Peyer's patch (tissue), 4 donors: Measurements from ENCODE around the gene HLA-A. TPM values are rescaled to one million over a fixed set of nuclear protein-coding genes. Genes with fewer than 3 reads are reported as not detected.

Source experiments
- DNase-seq, 3 donors: peaks; one replicate each; pipeline ENCODE4 v3.0.0-alpha.2; 2017 to 2019
- H3K27ac ChIP-seq, 4 donors: fragments of 200-600 bp; sonication (generic); one replicate each; pipeline ENCODE4 v1.5.1; 2016 to 2019
- H3K27me3 ChIP-seq, 2 donors: fragments of 200-600 bp; sonication (generic); one replicate each; pipeline ENCODE4 v1.5.1; 2019
- H3K36me3 ChIP-seq, 3 donors: fragments of 200-600 bp; sonication (generic); one replicate each; pipeline ENCODE4 v1.5.1; 2016 to 2019
- H3K4me1 ChIP-seq, 4 donors: fragments of 200-600 bp; sonication (generic); one replicate each; pipeline ENCODE4 v1.5.1; 2016 to 2019
- H3K4me3 ChIP-seq, 4 donors: fragments of 200-600 bp; sonication (generic); 1 replicate in 3 of 4; 2 replicates in 1 of 4; pipeline ENCODE4 v1.5.1; 2016 to 2019; ENCODE audit warnings: mild to moderate bottlenecking in 1 of 4
- H3K9me3 ChIP-seq, 4 donors: fragments of 200-600 bp; sonication (generic); one replicate each; pipeline ENCODE4 v1.5.1; 2016 to 2019; ENCODE audit warnings: mild to moderate bottlenecking in 1 of 4
- POLR2A ChIP-seq, 2 donors: fragments of 450-650 bp; IDR thresholded peaks; one replicate each; pipeline ENCODE4 v1.5.1; 2017; ENCODE audit warnings: antibody characterized with exemption in 2 of 2, mild to moderate bottlenecking in 2 of 2, moderate library complexity in 2 of 2
- total RNA-seq, 4 donors: library from RNA; depleted of rRNA; stranded (reverse); fragments of >200 nt; gene quantifications; one replicate each; pipeline ENCODE4 v1.1.0, GENCODE V29; 2016
- TF ChIP-seq, protein P1 (sequence below), 6 experiments: fragments of 450-650 bp in 4 of 6; fragments of 200-600 bp in 2 of 6; sonication (generic) in 1 of 6; IDR thresholded peaks; one replicate each; pipeline ENCODE4 v1.5.1; 2017 to 2019; ENCODE audit warnings: antibody characterized with exemption in 6 of 6, mild to moderate bottlenecking in 3 of 6, moderate library complexity in 1 of 6

Gene HLA-A
- total RNA-seq, 4 donors from 2014 or later = 296 to 1,668 (median 1,428) TPM

GRCh38 chr6:29908341-29908662, 34.0 kb upstream of the HLA-A start:
- H3K9me3 ChIP-seq = no peaks in the 10 kb centered on the region

GRCh38 chr6:29908710-29909109, 33.6 kb upstream of the HLA-A start:
- Histone ChIP-seq H3K4me1 (no peaks in the 10 kb centered on the region), H3K36me3 (no peaks in the 10 kb centered on the region), H3K9me3 (no peaks in the 10 kb centered on the region), H3K27me3 (no peaks in the 10 kb centered on the region), H3K27ac (peak overlapping the region in 1 of 4 donors; percentile 2), H3K4me3 (no peak overlapping the region)
- peak in 1 of 3 donors; percentile 45 for DNase-seq
- TF ChIP-seq, protein P1, sequence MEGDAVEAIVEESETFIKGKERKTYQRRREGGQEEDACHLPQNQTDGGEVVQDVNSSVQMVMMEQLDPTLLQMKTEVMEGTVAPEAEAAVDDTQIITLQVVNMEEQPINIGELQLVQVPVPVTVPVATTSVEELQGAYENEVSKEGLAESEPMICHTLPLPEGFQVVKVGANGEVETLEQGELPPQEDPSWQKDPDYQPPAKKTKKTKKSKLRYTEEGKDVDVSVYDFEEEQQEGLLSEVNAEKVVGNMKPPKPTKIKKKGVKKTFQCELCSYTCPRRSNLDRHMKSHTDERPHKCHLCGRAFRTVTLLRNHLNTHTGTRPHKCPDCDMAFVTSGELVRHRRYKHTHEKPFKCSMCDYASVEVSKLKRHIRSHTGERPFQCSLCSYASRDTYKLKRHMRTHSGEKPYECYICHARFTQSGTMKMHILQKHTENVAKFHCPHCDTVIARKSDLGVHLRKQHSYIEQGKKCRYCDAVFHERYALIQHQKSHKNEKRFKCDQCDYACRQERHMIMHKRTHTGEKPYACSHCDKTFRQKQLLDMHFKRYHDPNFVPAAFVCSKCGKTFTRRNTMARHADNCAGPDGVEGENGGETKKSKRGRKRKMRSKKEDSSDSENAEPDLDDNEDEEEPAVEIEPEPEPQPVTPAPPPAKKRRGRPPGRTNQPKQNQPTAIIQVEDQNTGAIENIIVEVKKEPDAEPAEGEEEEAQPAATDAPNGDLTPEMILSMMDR (IDR thresholded peaks at IDR 0.05) = no peak
- no peak for TF ChIP-seq POLR2A (IDR thresholded peaks at IDR 0.05)

More at GRCh38 chr6:29908341-29908662, 34.0 kb upstream of the HLA-A start:
- no peak for DNase-seq
- TF ChIP-seq, protein P1 (IDR thresholded peaks at IDR 0.05) = no peak
- no peak for TF ChIP-seq POLR2A (IDR thresholded peaks at IDR 0.05)
- H3K27ac ChIP-seq = peak overlapping the region in 1 of 4 donors; percentile 2
- H3K4me1 ChIP-seq = no peaks in the 10 kb centered on the region
- no peaks in the 10 kb centered on the region for H3K27me3 ChIP-seq
- H3K36me3 ChIP-seq = no peaks in the 10 kb centered on the region
- H3K4me3 ChIP-seq = no peak overlapping the region

GRCh38 chr6:29909985-29910384, 32.3 kb upstream of the HLA-A start:
- H3K9me3 ChIP-seq = no peaks in the 10 kb centered on the region
- TF ChIP-seq, protein P1 (IDR thresholded peaks at IDR 0.05) = no peak
- no peak for TF ChIP-seq POLR2A (IDR thresholded peaks at IDR 0.05)
- H3K27me3 ChIP-seq = no peaks in the 10 kb centered on the region
- H3K27ac ChIP-seq = no peak overlapping the region
- no peaks in the 10 kb centered on the region for H3K4me1 ChIP-seq
- H3K36me3 ChIP-seq = no peaks in the 10 kb centered on the region
- no peak for DNase-seq
- no peak overlapping the region for H3K4me3 ChIP-seq

- TF ChIP-seq POLR2A (IDR thresholded peaks at IDR 0.05) = no peak
- TF ChIP-seq, protein P1 (IDR thresholded peaks at IDR 0.05) = no peak
- H3K4me1 ChIP-seq = no peaks in the 10 kb centered on the region
- H3K4me3 ChIP-seq = no peak overlapping the region
- H3K27ac ChIP-seq = no peak overlapping the region
- no peaks in the 10 kb centered on the region for H3K27me3 ChIP-seq
- H3K36me3 ChIP-seq = no peaks in the 10 kb centered on the region
- H3K9me3 ChIP-seq = no peaks in the 10 kb centered on the region
- no peak for DNase-seq
These were observed 29.5 kb upstream of the HLA-A start for GRCh38 chr6:29912840-29913239.

GRCh38 chr6:29916741-29917140, 25.6 kb upstream of the HLA-A start:
- H3K9me3 ChIP-seq = no peaks in the 10 kb centered on the region
- no peak for TF ChIP-seq POLR2A (IDR thresholded peaks at IDR 0.05)
- TF ChIP-seq, protein P1 (IDR thresholded peaks at IDR 0.05) = no peak

GRCh38 chr6:29917857-29918256, 24.5 kb upstream of the HLA-A start:
- Histone ChIP-seq H3K4me1 (no peaks in the 10 kb centered on the region), H3K9me3 (no peaks in the 10 kb centered on the region)

More at GRCh38 chr6:29916741-29917140, 25.6 kb upstream of the HLA-A start:
- H3K4me1 ChIP-seq = no peaks in the 10 kb centered on the region
- no peak overlapping the region for H3K4me3 ChIP-seq
- H3K27ac ChIP-seq = no peak overlapping the region
- no peaks in the 10 kb centered on the region for H3K27me3 ChIP-seq
- DNase-seq = no peak
- H3K36me3 ChIP-seq = no peaks in the 10 kb centered on the region

More at GRCh38 chr6:29917857-29918256, 24.5 kb upstream of the HLA-A start:
- DNase-seq = no peak
- no peak for TF ChIP-seq POLR2A (IDR thresholded peaks at IDR 0.05)
- Histone ChIP-seq H3K27ac (no peak overlapping the region), H3K27me3 (no peaks in the 10 kb centered on the region), H3K4me3 (no peak overlapping the region), H3K36me3 (no peaks in the 10 kb centered on the region)
